LNCAP (cell line): ENCODE results near the gene JPT2.

Experiments used
- CTCF ChIP-seq: fragments of 450-650 bp; IDR thresholded peaks from 2 replicates; pipeline ENCODE4 v1.5.1; 2017; ENCODE audit warnings: mild to moderate bottlenecking

JPT2 gene

GRCh38 chr16:1661826-1662225 lies 16.3 kb upstream of the JPT2 start:
- no peak for TF ChIP-seq CTCF

DNA sequence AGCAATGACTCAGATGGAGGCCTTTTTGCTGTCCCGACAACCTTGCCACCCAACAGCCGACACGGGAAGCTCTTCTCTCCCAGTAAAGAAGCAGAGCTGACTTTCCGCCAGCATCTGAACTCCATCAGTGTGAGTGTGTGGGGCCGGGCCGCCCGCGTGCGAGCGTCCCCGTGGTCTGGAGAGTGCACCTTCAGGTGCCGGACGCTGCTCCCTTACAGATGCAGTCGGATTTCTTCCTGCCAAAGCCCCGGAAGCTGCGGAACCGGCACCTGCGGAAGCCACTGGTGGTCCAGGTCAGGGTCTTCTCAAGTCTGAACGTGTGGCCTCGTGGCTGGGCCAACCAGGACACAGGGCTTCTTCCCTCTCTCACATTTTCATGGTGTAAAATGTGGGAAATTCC lies 15.5 kb upstream of the JPT2 start:
- no peak for TF ChIP-seq CTCF

- TF ChIP-seq CTCF: no peak
Measured at GRCh38 chr16:1665829-1666228, 12.2 kb upstream of the JPT2 start.

DNA sequence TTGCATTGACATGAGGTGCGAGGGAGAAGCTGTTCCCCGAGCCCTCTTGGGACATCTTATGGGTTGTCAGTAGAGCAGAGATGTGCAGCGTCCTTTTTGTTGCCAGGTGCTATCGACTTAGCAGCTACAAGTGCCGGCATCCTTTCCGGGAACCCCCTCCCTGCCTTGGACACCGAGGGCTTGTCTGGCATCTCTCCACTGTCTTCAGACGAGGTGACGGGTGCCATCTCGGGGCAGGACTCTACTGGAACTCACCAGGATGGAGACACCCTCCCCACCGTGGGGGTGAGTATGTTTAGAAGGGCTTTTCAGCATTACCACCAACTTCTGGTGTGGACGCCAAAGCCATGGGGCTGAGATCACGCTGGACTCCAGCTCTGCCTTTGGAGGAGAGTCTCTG lies 11.8 kb upstream of the JPT2 start:
- TF ChIP-seq CTCF: no peak

DNA sequence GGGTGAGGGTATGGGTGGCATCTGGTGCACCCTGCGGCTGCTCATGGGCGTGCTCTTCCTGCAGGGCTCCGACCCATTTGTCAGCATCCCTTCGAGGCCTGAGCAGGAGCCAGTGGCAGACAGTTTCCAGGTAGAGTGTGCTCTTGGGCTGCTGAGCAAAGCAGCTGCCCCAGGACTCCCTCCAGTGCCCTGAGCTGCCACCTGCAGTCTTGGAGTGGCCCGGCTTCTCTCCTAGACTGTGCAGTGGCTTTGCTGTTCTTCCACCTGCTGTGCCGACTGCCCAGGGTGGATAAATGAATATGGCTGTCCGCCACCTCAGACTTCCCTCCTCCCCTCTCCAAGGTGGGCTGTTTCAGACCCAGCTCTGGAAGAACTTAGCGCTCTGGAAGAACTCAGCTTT lies 10.8 kb upstream of the JPT2 start:
- no peak for TF ChIP-seq CTCF

- TF ChIP-seq CTCF: no peak
Measured at GRCh38 chr16:1667916-1668315, 10.2 kb upstream of the JPT2 start.

GRCh38 chr16:1668612-1669319 lies 9.3 kb upstream of the JPT2 start:
- no peak for TF ChIP-seq CTCF

DNA sequence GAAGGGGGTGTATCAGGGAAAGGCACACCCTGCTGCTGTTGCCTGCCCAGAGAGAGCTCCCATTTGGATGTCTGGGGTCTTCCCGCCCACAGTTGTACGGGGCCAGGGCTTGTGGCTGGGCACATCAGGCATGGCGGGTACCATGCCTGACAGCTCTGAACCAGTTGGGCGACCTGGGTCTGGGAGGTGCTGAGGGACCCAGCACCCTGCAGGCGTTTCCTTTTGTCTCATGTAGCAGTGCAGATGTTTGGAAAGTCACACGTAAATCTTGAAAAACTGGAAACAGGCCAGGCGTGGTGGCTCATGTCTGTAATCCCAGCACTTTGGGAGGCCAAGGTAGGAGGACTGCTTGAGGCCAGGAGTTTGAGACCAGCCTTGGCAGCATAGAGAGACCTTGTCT lies 8.4 kb upstream of the JPT2 start:
- no peak for TF ChIP-seq CTCF
